GM12891 (cell line): ENCODE data around the gene PCBP4.

Source experiments
- DNase-seq: peaks from one replicate; pipeline ENCODE4 v3.0.0; 2011; ENCODE audit warnings: low spot score; ENCODE audit not compliant: insufficient read length
- FAIRE-seq: peaks from 2 replicates; lab custom pipeline; 2011; peaks lifted over from hg19 to GRCh38; lab: Jason Lieb, UNC
- PAX5 ChIP-seq: IDR thresholded peaks from 2 replicates; pipeline ENCODE4 v1.6.1; 2011; ENCODE audit warnings: low read length, moderate library complexity, mild to moderate bottlenecking; ENCODE audit not compliant: insufficient read depth, severe bottlenecking
- POLR2A ChIP-seq: IDR thresholded peaks from 2 replicates; pipeline ENCODE4 v1.6.1; 2011; ENCODE audit warnings: low read depth, low read length, control low read depth
- POLR2AphosphoS5 ChIP-seq: IDR thresholded peaks from 2 replicates; pipeline ENCODE4 v1.6.1; 2011; ENCODE audit warnings: low read depth, low read length, control low read depth
- POU2F2 ChIP-seq: IDR thresholded peaks from 2 replicates; pipeline ENCODE4 v1.6.1; 2011; ENCODE audit warnings: low read depth, mild to moderate bottlenecking, control low read depth, low read length, moderate library complexity
- SPI1 ChIP-seq: IDR thresholded peaks from 2 replicates; pipeline ENCODE4 v1.6.1; 2011; ENCODE audit warnings: low read depth, low read length, control low read depth
- TAF1 ChIP-seq: IDR thresholded peaks from 2 replicates; pipeline ENCODE4 v1.6.1; 2011; ENCODE audit warnings: low read depth, low read length, control low read depth

Gene PCBP4

DNA sequence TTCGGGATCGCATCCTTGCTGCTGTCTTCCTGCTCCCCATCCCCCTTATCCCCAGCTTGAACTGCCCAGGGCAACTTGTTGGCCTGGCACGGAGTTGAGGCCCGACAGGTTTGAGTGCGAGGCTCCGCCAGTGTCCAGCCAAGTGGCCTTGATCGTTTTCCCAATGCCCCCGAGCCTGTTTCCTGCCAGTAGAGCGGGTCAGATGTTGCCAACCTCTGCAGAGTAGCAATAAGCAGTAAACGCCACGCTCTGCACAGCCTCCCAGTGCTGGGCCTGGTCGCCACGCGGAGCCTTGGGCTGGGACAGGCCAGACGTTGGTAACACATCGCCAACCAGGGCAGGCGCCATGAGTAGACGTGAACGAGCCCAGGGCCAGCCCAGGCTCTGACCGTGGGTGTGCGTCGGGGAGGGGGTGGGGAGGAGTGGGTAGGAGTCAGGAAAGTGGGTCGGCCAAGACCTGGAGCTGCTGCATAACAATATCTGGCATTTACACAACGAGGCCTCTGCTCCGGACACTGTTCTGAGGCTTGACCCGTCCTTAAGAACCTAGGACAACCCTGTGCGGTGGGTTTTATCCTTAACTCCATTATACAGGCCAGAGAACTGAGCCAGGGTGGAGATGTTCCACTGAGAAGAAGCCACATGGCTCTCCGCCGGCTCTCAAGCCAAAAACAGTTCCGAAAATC, 7.2 kb upstream of the PCBP4 start:
- DNase-seq (no peak), FAIRE-seq (no peak)
- TF ChIP-seq SPI1 (no peak), PAX5 (no peak), POU2F2 (no peak), POLR2A (no peak)

DNA sequence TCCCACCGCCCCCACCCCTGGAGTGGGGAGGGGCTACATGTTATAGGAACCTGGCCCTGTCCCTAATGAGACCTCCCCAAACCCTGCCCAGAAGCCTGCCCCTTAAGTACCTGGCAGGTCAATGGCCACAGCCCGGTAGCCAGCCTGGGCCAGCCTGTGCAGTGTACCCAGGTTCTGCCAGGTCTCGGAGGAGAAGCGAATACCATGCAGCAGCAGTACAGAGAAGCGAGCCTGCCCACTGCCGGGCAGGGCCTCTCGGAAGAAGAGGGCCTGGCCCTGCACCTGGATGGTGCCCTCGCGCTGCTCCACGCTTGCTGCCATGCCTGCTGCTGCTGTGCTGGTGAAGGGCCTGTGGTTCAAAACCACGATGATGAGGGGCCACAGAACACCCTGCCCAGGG, 4.1 kb upstream of the PCBP4 start:
- TF ChIP-seq TAF1 = no peak
- TF ChIP-seq POLR2AphosphoS5 = no peak
- TF ChIP-seq POLR2A = no peak
- DNase-seq (no peak), FAIRE-seq (no peak)

DNA sequence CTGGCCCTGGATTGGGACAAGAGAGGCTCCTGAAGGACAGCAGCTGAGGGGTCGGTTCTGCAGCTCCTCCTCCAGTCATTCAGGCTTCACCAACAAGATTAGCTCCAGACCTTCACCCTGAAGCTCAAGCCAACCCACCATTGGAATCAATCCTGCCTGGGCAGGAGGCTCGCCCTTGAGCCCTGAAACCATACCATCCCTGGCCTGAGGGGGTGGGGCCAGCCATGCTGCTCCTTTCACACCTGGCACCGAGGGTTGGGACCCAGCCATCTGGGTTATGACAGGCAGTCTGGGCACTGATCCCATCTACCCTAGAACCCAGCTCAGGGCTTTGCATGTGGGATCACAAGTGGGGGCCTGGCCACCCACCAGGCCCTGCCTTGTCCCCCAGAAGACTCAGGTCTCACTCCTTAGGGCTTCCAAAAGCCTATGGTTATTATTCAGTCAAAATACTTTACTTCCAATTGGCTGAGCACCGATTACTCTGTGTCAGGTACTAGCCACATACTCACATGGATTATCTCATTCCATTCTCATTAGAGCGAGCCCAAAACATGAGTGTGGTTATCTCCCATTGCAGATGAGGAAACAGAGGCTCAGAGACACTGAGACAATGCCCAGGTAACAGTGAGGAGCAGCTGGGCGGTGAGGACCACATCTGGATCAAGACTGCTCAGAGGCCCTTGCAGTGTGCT, 3.5 kb upstream of the PCBP4 start:
- DNase-seq = no peak
- no peak for FAIRE-seq

DNA sequence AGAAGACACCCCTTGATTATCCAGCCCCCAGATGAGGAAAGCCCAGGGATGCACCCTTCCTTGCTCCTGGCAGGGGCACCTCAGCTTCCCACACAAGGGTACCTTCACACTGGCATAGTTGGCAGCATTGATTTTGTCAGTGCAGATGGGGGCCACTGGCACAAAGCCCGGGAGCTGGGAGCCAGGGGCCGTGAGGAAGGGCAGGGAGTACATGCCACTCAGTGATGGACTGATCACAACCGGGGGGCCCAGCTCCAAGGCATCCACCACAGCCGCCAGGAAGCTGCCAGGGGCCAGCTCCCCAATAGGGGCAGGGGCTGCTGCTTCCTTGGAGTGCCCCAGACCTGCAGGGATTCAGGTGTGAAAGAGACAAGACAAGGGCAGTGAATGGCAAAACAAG, 2.6 kb upstream of the PCBP4 start:
- DNase-seq = no peak
- FAIRE-seq = no peak
- TF ChIP-seq SPI1 (no peak), PAX5 (no peak), POU2F2 (no peak), POLR2AphosphoS5 (no peak), TAF1 (no peak), POLR2A (no peak)

More for the DNA sequence above, 3.5 kb upstream of the PCBP4 start:
- TF ChIP-seq POLR2A (no peak), PAX5 (no peak), POLR2AphosphoS5 (no peak), POU2F2 (no peak), TAF1 (no peak), SPI1 (no peak)

DNA sequence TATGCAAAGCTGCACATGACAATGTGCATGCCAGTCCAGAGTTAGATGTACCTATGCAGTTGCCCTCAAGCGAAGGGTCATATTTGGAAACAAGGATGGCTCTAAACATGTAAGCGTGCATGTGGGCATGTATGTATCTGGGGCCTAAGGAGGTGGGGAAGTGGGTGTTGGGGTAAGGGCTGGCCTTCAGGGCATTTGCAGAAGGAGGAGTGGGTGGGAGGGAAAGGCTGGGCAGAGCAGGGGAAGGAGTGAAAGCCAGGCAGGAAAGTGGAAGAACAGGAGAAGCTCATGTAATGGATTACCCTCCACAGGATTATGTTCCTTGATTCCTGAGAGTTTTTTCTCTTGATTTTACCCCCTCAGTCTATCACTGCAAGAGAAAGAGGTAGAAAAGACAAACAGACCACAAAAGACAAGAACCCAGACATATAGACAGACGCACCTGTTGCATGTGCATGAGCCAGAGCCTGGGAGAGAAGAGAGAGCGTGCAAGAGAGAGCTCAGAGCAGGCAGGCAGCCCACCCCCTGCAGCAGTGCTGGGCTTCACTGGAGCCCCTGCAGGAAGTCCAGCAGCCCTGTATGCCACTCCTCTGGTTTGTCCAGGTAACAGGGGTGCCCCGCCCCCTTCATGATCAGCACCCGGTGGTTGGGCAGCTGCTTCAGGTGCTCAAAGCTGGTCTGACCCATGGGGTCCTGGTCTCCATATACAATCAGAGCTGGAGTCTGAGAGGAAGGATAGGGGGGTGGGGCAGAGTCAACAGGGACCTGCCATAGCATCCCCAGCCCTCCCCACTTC, 1.8 kb upstream of the PCBP4 start:
- DNase-seq (no peak), FAIRE-seq (peak; percentile 80)
- TF ChIP-seq POLR2AphosphoS5 = no peak
- TF ChIP-seq PAX5 = no peak
- TF ChIP-seq SPI1 = no peak
- no peak for TF ChIP-seq TAF1
- no peak for TF ChIP-seq POLR2A
- no peak for TF ChIP-seq POU2F2

DNA sequence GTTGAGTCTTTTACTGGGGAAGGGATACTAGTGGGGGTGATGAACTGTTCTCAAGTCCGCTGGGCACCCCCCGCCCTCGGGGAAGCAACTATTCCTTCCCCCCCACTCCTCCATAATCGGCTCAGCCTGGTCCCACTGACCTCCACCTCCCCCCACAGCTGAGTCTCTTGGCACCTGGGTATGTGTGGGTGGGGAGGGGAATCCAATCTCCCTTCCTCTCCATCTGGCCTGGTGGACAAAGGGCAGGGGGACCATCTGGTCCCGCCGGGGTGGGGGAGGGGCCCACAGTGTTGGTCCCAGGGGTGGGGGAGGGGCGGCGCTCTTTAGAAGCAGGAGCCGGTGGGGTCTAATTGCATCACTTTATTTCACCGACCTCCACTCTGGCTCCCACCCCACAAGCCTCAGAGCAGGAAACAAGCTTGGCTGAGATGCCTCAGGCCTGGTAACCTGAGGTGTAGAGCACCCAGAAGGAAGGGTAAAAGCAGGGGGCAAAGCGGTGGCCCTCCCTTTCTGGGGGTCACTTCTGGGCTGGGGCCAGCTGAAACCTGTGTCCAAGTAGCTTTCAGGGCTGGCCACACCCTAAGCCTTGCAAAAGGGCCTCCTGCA, 1.0 kb upstream of the PCBP4 start:
- peak; percentile 31 for FAIRE-seq
- no peak for DNase-seq
- TF ChIP-seq POU2F2 (no peak), POLR2AphosphoS5 (no peak), SPI1 (no peak), PAX5 (no peak), TAF1 (no peak), POLR2A (no peak)

DNA sequence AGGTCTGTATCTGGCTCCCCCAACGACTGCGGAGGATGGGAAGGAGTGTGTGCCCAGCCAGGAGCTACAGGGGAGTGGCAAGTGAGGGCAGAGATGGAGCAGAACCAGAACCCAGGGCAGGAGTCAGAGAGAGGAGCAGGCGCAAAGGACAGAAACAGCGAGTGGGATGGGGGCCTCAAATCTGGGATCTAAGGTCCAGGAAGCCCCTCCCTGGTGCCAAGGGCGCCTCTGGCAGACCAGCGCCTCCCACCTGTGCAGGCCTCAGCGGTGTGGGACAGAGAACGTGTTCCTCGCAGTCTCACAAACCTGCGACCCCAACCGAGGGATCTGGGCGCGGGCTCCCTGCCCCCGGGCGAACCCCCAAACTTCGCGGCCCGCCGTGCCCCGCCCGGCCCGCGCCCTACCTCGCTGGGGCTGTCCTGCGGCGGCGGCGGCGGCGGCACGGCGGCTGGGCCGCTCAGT, 301 bp downstream of the PCBP4 start:
- TF ChIP-seq PAX5 (no peak), POLR2A (no peak), TAF1 (no peak), POLR2AphosphoS5 (no peak), POU2F2 (no peak), SPI1 (no peak)
- DNase-seq (no peak), FAIRE-seq (peak; percentile 61)

DNA sequence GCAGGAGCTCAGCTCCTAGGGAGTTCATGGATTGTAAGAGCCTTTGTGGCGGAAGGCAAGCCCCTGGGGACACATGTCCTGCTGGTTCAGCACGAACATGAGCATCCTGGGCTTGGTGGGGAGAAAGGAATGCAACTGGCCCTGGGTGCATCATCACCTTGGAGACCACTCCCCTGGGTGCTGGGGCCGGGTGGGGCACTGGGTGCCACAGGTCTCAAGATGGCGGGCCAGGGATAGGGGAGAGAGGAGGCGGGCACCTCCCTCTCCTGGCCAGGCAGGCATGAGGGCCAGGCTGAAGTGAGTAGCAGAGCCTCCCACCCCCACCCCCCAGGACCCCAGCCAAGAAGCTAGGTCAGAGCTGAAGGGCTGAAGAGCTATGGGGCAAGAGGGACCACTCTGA, 768 bp downstream of the PCBP4 start:
- no peak for DNase-seq
- TF ChIP-seq POLR2AphosphoS5 (no peak), POU2F2 (no peak), POLR2A (no peak), TAF1 (no peak), SPI1 (no peak), PAX5 (no peak)
- peak; percentile 48 for FAIRE-seq

DNA sequence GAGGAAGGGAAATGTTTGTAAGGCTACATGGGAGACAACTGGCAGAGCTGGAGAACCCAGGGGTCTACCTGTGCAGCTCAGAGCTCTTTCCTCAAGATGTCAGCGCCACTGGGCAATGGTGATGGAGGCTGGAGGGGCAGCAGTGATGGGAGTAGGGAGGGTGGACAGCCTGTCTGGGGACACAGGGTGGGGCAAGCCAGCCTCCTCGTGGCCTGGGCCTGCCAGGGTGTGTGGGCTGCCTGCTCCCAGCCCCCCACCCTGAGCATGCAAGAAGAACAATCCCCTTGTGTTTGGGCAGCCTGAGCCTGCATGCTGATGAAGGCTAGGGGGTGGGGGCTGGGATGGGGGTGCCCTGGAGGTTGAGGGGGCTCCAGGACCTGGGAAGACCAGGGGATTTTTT, 1.2 kb downstream of the PCBP4 start:
- no peak for FAIRE-seq
- DNase-seq = no peak
- TF ChIP-seq TAF1 = no peak
- TF ChIP-seq POU2F2 = no peak
- no peak for TF ChIP-seq POLR2A
- TF ChIP-seq POLR2AphosphoS5 = no peak
- no peak for TF ChIP-seq SPI1
- no peak for TF ChIP-seq PAX5

DNA sequence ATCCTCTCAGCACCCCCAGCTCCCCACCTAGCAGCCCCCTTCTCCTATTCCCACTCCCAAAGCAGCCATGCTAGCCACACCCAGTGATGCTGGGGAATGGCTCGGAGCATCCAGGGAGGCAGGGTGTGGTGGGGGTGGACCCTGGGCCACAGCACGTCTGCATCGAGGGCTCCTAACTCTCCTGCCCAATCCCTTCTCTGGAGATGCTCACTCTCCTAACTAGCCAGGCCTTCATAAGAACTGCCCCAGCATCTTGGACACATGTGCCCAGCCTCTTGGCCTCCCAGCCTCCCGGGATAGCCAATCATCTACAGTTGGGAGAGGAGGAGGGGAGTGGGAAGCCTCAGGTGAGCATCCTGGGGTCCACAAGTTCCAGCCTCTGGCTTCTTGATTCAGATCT, 2.7 kb downstream of the PCBP4 start:
- no peak for DNase-seq
- FAIRE-seq = no peak
- no peak for TF ChIP-seq PAX5
- TF ChIP-seq TAF1 = no peak
- TF ChIP-seq POLR2AphosphoS5 = no peak
- no peak for TF ChIP-seq SPI1
- TF ChIP-seq POLR2A = no peak
- TF ChIP-seq POU2F2 = no peak
